Epithelial cell of prostate (primary cell): ENCODE results near the gene GPR173.

Experiments used
- DNase-seq: peaks from one replicate; pipeline ENCODE4 v3.0.0-alpha.2; 2011; ENCODE audit warnings: low read depth, low spot score
- H3K27ac ChIP-seq: fragments of 450-650 bp; 2 replicates; pipeline ENCODE4 v1.5.1; 2017; ENCODE audit warnings: mild to moderate bottlenecking

Gene GPR173

GRCh38 chrX:53065104-53065503 lies 16.5 kb downstream of the GPR173 start:
- no peak overlapping the region for H3K27ac ChIP-seq
- no peak for DNase-seq

GRCh38 chrX:53071064-53071463 lies 22.5 kb downstream of the GPR173 start:
- no peak for DNase-seq
- H3K27ac ChIP-seq: no peak overlapping the region

- DNase-seq: no peak
- H3K27ac ChIP-seq: no peak overlapping the region
Measured at GRCh38 chrX:53071604-53072417, 23.2 kb downstream of the GPR173 start.

- no peak overlapping the region for H3K27ac ChIP-seq
- DNase-seq: no peak
Measured at GRCh38 chrX:53072418-53073114, 24.0 kb downstream of the GPR173 start.

- DNase-seq: no peak
- no peak overlapping the region for H3K27ac ChIP-seq
Measured at GRCh38 chrX:53073115-53073586, 24.6 kb downstream of the GPR173 start.

- no peak for DNase-seq
Measured at GRCh38 chrX:53075011-53075410, 26.4 kb downstream of the GPR173 start.

GRCh38 chrX:53076671-53077070 lies 28.1 kb downstream of the GPR173 start:
- H3K27ac ChIP-seq: no peak overlapping the region
- no peak for DNase-seq

More at GRCh38 chrX:53075011-53075410, 26.4 kb downstream of the GPR173 start:
- H3K27ac ChIP-seq: no peak overlapping the region

- DNase-seq: no peak
- no peak overlapping the region for H3K27ac ChIP-seq
Measured at GRCh38 chrX:53077207-53078197, 28.9 kb downstream of the GPR173 start.

- no peak for DNase-seq
- no peak overlapping the region for H3K27ac ChIP-seq
Measured at GRCh38 chrX:53078943-53079342, 30.4 kb downstream of the GPR173 start.

GRCh38 chrX:53080628-53081580 lies 32.3 kb downstream of the GPR173 start:
- DNase-seq: no peak
- H3K27ac ChIP-seq: no peak overlapping the region

GRCh38 chrX:53081925-53082772 lies 33.6 kb downstream of the GPR173 start, which contains the start of gene TSPYL2:
Gene TSPYL2 (plus strand): TSS chrX:53082367. CDS start chrX:53082499, 132 bp downstream.
- H3K27ac ChIP-seq: peak within 1 kb of the TSS; percentile 46
- DNase-seq: peak; percentile 78

- no peak for DNase-seq
- H3K27ac ChIP-seq: peak overlapping the region; percentile 46
Measured at GRCh38 chrX:53082773-53083616, 34.4 kb downstream of the GPR173 start.

GRCh38 chrX:53084043-53084570 lies 35.5 kb downstream of the GPR173 start:
- no peak for DNase-seq
- H3K27ac ChIP-seq: no peak overlapping the region

GRCh38 chrX:53084863-53085262 lies 36.3 kb downstream of the GPR173 start:
- no peak for DNase-seq
- no peak overlapping the region for H3K27ac ChIP-seq

- no peak for DNase-seq
- H3K27ac ChIP-seq: no peak overlapping the region
Measured at GRCh38 chrX:53085661-53086229, 37.2 kb downstream of the GPR173 start.

- DNase-seq: no peak
- H3K27ac ChIP-seq: no peak overlapping the region
Measured at GRCh38 chrX:53086464-53086863, 37.9 kb downstream of the GPR173 start.

- no peak for DNase-seq
- no peak overlapping the region for H3K27ac ChIP-seq
Measured at GRCh38 chrX:53087388-53087831, 38.8 kb downstream of the GPR173 start.
